HG03039 (cell line): Measurements from ENCODE around the gene ABL1.
"Not testable (repeated sequence)": the region's sequence is repeated elsewhere in the genome, so short reads cannot be mapped to it uniquely, and the experiment has no call there.

ENCODE experiments used
- ATAC-seq: cut with Tn5 transposase; IDR thresholded peaks from one replicate; pipeline ENCODE4 v1.9.1; 2021; ENCODE audit warnings: mild to moderate bottlenecking, moderate library complexity; ENCODE audit not compliant: unreplicated experiment

The ABL1 gene

DNA sequence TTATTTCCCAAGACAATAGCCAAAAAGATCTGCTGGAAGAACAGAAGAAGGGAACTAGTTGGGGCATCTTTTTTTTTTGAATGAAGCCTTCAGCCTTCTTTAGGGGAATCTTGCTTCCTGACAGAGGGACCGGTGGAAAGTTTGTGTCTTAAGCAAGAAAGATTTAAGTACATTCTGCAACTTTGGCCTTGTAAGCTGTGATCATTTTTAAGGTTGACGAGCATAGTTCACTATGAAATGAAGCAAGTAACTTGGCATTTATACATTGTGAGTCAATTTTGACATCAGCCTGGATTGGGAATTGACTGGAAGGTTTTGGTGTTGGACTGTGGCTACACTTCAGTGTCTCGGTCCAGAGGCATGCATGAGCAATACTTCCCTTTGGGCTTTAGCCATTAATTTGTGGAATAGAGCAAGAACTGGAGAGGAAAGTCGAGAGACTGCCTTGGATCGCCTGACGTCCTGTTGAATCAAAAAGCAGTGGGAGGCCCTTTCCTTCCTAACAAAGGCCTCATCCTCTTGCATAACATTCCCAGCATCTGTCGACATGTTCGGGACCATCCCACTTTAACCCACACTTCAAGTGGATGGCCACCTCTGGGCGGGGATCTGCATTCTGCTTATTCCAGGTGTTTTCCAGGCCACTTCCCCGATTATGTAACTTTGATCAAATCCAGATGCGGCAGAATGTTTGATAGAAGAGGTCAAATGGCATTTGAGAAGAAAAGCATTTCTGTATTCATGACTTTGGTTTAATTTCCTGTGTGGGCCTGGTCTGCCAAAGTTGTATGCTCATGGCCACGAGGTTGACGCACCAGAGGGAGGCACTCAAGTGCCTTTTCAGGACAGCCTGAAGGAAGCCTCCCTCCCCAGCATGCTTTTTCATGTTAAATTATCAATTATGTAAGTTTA lies 12.5 kb downstream of the ABL1 start:
- ATAC-seq, result no peak

DNA sequence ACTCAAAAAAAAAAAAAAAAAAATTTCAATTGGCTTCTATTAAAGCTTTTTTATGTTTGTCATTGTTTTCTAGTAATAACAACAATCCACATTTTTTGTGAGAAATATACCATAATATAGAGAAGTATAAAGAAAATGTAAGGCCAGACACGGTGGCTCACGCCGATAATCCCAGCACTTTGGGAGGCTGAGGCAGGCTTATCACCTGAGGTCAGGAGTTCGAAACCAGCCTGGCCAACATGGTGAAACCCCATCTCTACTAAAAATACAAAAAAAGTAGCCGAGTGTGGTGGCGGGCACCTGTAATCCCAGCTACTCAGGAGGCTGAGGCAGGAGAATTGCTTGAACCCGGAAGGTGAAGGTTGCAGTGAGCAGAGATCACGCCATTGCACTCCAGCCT lies 13.5 kb downstream of the ABL1 start:
- not testable (repeated sequence) for ATAC-seq

- ATAC-seq, result no peak
Observed at GRCh38 chr9:130849356-130849755, 14.3 kb downstream of the ABL1 start.

DNA sequence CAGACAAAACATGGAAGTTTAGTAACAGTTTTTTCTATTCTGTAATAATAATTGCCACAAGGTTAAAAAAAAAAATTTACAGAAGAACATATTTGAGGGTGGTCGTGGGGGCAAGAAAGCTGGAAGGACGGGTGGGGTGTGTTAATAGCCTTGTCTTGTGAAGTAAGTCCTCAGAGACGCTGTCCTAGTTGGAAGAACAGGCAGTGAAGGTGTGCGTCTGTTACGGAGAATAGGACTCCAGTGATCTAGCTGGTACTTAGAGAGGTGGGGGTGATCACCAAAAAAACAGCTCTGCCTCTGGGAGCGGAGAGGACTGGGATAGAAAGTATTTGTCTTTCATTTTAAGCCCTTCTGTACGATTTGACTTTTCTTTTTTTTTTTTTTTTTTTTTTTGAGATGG lies 17.7 kb downstream of the ABL1 start:
- no peak for ATAC-seq

GRCh38 chr9:130854092-130854491 lies 19.0 kb downstream of the ABL1 start:
- no peak for ATAC-seq

- ATAC-seq, result no peak
Observed at GRCh38 chr9:130854835-130855234, 19.8 kb downstream of the ABL1 start.

DNA sequence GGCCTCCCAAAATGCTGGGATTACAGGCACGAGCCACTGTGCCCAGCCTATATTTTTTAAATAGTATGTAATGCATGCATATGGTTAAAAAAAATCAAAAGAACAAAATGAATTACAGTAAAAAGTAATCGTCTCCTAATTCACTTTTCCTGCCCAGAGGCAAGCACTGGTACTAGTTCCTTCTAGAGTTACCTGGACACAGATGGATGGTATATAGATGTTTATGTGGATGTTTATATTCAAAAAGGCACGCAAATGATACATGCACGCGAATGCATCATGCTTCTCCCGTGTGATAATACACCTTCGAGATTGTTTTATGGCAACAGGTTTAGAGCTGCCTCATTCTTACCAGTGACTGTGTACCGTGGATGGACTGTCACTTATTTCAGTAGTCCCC lies 21.4 kb downstream of the ABL1 start:
- ATAC-seq, result no peak

DNA sequence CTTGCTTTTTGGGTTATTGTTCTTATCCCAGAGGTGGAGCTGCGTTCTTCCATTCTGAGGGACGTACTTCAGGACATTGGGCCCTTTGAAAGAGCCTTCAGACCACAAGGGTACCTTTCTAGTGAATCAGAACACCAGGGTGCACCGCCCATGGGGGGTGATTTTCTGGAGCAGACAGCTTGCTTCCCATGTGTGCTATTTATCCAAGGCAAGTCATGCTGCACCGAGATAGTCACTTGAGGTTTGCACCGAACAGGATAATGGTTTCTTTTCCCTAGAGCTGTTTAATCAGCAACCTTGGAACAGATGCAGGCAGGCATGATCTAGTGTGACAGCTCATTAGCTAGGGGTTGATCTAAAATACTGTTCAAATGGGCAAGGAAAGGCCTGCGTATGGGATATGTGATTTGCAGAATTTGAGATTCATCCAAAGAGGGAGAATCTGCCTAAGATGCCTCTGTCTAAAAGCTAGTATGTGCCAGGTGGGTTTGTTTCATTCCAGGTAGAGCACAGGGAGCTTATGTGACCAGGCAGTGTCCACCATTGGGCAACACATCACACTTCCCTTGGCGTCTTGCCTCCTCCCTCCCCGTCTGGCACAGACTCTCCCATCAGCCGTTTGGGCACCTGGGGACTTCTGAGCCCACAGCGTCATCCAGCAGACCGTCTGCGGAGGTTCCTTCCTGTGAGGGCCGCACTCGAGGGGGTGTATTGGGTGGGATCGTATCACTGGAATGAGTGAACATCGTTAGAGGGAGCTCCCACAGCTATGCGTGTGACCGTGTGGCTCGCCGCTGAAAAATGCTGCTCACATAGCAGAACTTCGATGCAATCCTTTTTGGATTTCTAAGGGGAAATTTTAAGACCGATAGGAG lies 23.0 kb downstream of the ABL1 start:
- ATAC-seq, result no peak

DNA sequence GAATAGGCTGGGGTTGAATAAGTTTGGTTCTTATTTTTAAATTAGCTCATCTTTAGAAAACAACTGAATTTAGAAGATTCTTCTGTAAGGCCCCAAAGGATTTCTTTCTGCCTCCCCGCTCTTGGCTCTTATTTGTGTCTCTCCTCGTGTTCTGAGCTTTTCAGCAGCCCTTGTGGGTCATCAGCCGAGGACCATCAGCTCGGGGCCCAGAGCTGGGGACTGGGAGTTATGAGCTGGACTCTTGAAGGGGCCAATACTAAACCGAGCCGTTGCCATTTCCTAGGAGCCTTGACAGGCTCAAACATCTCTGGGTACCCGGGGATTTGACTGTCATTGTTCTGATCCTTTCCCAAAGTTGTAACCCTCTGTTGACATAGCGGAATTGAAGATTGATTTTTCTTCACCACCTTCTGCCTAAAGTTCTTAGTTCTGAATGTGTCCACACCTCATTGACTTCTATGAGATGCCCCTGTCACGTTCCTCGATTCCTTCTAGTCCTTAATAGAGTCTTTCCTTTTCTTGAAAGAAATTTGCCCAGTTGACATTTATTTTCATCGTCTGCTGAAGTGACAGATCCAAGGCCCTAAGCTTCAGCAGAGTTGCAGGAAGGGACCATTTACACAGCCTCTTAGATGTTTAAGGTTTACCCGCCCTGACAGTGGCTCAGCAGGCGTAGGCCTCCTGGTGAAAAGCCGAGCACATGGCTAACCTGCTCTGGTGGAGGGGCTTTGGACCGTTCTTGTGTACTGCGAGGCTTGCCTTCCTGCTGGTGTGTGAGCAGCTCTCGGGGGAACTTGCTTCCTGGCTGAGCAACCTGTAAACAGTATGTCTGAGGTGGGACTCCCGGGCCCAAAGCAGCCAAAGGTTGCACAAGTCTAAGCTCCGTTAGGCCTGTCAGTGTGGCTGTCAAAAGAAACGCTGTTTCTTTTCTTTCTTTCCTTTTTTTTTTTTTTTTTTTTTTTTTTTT lies 24.0 kb downstream of the ABL1 start:
- no peak for ATAC-seq

DNA sequence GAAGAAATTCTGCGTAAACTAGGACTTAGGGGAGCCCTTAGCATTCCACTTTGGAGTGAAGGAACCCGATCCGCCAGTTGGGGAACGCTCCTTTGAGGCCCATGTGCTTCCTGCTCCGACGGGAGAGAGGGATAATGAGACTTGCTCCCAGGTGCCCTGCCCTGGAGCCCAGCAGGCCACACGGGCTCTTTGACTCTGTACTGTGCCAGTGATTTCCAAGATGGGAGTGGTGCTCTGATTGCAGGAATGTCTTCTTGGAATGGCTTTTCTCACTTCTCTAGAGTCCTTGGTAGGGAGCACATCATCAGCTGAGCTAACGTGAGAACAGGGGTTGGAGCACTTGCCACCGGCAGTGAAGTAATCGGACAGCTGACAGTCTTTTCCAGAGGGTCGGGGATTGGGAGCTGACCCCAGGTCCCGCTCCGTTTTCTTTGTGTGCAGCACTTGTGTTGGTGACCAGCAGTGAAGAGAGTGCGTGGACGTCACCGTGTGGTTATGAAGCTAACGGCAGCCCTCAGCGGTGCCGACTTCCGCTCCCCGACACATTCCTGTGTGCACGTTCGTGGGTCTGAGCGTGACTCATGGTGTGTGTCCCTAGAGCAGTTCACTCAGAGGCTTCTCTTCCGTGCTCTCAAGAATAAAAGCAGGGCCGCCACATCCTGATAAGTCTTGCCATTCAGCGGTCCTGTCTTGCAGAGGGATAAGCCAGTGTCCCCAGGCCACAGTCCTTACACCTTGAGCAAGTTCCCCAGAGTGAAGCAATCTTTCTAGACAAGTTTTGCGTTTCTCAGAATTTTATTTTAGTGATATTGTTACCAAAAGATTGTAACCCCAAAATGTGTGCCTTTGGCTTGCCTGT lies 25.6 kb downstream of the ABL1 start:
- ATAC-seq, result no peak

DNA sequence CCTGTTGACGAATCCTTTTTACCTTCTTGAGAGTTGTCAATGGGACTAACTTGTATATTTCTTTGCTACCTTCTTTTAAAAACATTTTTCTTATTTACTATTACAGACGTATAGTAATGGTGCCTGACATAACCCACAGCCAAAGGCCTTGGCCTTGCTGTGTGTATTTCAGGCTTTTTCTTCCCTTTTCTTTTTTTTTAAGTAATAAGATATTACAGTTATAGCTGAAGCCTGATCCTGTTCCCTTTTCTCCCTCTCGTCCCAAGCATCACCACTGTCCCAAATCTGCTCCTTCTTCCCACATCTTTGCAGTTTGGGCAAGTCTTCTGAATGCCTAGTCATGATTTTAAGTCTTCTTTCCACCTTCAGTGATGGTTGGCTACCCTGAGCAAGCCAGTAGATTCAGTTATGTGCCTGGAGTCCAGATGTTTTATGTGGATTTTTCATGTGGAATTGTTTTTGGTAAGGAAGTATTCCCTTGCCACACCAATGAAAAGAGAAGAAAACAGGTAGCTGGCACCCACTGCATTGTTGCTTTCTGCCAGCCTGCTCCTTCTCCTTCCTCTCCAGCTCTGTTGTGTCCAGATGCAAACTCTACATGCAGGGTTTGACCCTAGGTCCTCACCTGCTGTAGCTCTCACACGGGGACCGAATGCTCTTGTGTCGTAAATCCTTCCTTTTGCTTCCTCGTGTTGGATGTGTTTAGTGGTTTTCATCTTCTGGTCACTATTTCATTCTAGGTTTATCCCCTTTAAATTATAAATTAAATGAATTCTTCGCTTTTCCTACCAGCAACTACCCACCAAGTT lies 26.5 kb downstream of the ABL1 start:
- ATAC-seq, result no peak

- ATAC-seq, result no peak
Observed at GRCh38 chr9:130862217-130862616, 27.2 kb downstream of the ABL1 start.

- no peak for ATAC-seq
Observed at GRCh38 chr9:130862747-130863146, 27.7 kb downstream of the ABL1 start.

- ATAC-seq, result no peak
Observed at GRCh38 chr9:130864541-130864940, 29.5 kb downstream of the ABL1 start.

DNA sequence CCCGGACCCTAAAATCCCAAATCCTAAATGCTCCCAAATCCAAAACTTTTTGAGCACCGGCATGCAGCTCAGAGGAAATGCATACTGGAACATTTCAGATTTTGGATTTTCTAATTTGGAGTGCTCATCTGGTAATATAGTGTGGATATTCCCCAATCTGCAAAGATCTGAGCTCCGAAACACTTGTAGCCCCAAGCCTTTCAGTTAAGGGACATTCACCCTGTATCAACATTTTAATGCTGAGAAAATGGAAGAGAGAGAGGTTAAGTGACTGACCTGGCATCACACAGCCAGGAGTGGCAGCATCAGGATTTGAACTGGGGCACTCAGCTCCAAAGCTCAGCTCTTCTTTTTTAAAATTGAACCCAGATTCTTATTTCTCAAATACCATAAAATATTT lies 30.9 kb downstream of the ABL1 start:
- no peak for ATAC-seq

GRCh38 chr9:130866474-130866965 lies 31.5 kb downstream of the ABL1 start:
- no peak for ATAC-seq

DNA sequence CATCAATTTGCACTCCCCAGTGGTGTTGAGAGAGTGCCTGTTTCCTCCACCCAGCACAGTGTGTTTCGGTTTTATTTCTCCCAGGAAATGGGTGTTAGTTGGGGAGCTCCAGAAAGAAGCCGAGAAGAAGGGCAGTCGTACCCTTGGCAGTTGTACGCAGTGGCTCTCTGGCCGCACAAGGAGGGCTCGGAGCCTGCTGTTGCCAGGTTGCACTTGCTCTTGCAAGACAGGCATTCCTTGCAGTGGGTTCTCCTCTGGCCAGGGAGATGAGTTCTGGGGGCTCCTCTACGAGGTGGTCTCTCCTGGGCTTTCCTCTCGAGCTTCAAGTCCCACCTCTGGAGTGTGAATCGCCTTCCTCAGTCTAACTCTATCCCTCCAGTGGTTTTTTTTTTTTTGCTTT lies 32.5 kb downstream of the ABL1 start:
- no peak for ATAC-seq

DNA sequence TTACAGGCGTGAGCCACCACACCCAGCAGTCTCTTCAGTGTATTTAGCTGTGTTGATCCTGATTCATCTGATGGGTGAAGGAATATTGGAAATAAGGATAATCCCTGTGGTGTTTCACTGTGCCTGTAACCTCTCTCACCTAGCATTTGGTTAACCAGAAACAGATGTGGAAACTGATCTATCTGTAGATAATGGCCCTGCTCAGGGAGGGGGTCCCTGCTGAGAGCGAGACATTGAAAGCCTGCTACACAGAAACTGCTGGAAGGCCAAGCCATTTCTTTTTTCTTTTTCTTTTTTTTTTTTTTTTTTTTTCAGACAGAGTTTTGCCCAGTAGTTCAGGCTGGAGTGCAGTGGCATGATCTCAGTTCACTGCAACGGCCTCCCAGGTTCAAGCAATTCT lies 33.2 kb downstream of the ABL1 start:
- no peak for ATAC-seq

- ATAC-seq, result no peak
Observed at GRCh38 chr9:130869250-130869649, 34.2 kb downstream of the ABL1 start.
